ENCODE data around the gene FANCE.

Gene FANCE

GRCh38 chr6:35470663-35471120, 18.6 kb downstream of the FANCE start:
- Histone ChIP-seq H3K9me3 (ENCODE audit: control insufficient read depth, insufficient read depth, low read length) (no peaks in the 10 kb centered on the region), H3K4me3 (ENCODE audit: low read depth, low read length) (peak overlapping the region; percentile 97), H3K4me1 (ENCODE audit: control insufficient read depth, insufficient read depth, low read length) (peaks cover 18% of the 10 kb centered on the region), H3K27me3 (ENCODE audit: control insufficient read depth, insufficient read depth, low read length) (peaks cover 4% of the 10 kb centered on the region), H3K9ac (ENCODE audit: low read depth, low read length) (no peak overlapping the region), H3K36me3 (ENCODE audit: control insufficient read depth, insufficient read depth, low read length) (peaks cover 59% of the 10 kb centered on the region)

GRCh38 chr6:35471836-35472345, 19.8 kb downstream of the FANCE start:
- Histone ChIP-seq H3K9me3 (ENCODE audit: control insufficient read depth, insufficient read depth, low read length) (no peaks in the 10 kb centered on the region), H3K27me3 (ENCODE audit: control insufficient read depth, insufficient read depth, low read length) (peaks cover 4% of the 10 kb centered on the region), H3K4me1 (ENCODE audit: control insufficient read depth, insufficient read depth, low read length) (peaks cover 18% of the 10 kb centered on the region), H3K36me3 (ENCODE audit: control insufficient read depth, insufficient read depth, low read length) (peaks cover 55% of the 10 kb centered on the region), H3K9ac (ENCODE audit: low read depth, low read length) (no peak overlapping the region), H3K4me3 (ENCODE audit: low read depth, low read length) (no peak overlapping the region)

DNA sequence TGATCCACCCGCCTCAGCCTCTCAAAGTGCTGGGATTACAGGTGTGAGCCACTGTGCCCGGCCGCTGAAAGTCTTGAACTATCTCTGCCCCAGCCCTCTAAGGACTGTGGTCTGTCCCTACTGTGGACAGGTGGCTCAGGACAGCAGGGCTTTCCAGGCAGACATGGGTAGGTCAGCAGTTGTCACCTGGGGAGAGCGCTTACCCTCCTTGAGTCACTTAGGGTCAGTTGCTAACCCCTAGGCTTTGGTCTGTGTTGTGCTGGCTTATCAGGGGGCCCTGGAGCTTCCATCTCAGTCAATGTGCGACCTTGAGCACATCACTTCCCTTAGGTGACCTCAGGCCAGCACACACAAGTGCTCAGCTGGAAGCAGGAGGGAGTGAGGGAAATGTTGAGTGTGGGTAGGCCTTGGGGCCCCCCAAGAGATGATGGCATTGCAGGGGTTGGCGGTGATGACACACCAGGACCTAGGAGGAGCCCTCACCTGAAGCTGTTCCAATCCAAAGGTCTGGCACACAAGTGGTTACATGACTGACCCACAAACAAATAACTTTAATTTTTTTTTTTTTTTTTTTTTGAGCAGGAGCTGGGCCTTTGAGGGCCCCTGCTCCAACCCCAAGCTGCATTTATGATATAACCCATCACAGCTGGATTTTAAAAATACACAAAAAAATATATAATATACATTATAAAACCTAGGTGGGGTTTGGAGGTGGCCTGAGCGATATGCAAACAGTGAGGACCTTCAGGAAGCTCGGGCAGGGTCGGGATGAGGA, 21.1 kb downstream of the FANCE start:
- H3K4me3 ChIP-seq (ENCODE audit: low read depth, low read length), result no peak overlapping the region
- peaks cover 16% of the 10 kb centered on the region for H3K4me1 ChIP-seq (ENCODE audit: control insufficient read depth, insufficient read depth, low read length)
- no peaks in the 10 kb centered on the region for H3K27me3 ChIP-seq (ENCODE audit: control insufficient read depth, insufficient read depth, low read length)
- H3K36me3 ChIP-seq (ENCODE audit: control insufficient read depth, insufficient read depth, low read length), result peaks cover 59% of the 10 kb centered on the region
- H3K9me3 ChIP-seq (ENCODE audit: control insufficient read depth, insufficient read depth, low read length), result no peaks in the 10 kb centered on the region
- H3K9ac ChIP-seq (ENCODE audit: low read depth, low read length), result no peak overlapping the region

- Histone ChIP-seq H3K9me3 (ENCODE audit: control insufficient read depth, insufficient read depth, low read length) (no peaks in the 10 kb centered on the region), H3K4me1 (ENCODE audit: control insufficient read depth, insufficient read depth, low read length) (peaks cover 16% of the 10 kb centered on the region), H3K27me3 (ENCODE audit: control insufficient read depth, insufficient read depth, low read length) (no peaks in the 10 kb centered on the region), H3K4me3 (ENCODE audit: low read depth, low read length) (no peak overlapping the region), H3K9ac (ENCODE audit: low read depth, low read length) (no peak overlapping the region), H3K36me3 (ENCODE audit: control insufficient read depth, insufficient read depth, low read length) (peaks cover 59% of the 10 kb centered on the region)
These were observed 21.7 kb downstream of the FANCE start for GRCh38 chr6:35473850-35474130.

DNA sequence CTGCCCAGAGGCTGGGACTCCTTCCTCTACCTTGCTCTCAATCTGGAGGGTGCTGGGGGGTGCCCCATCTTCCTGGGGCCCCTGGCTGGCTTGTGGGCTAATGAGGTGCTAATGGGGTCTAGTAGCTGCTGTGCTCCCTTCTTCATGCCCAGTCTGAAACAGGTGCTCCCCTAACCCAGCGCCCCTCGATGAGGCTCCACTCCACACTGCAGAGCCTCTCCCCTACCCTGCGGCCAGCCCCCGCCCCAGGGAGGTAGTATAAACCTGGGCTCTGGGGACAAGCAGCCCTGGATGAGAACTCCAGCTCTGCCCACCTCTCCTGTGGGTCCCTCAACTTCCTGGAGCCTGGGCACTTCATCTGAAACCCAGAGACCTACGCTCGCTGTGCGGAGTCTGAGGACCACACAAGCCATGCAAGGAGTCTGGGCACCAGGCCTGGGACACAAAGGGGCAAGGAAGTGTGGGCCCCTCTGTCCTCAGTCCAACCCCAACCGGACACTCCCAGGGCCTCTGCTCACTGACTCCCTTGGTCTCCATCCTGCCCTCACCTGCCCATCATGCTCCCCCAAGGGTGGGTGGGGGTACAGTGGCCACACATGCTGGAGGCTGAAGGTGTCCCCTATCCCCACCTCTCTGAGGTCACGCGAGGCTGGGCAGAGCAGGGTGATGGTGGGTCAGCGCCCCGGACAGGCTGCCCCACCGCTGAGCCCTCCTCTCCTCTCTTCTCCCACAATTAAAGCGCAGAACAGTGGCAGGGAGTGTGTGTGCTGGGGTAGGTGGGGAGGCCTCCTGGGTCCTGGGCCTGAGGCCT, 22.2 kb downstream of the FANCE start:
- Histone ChIP-seq H3K4me1 (ENCODE audit: control insufficient read depth, insufficient read depth, low read length) (peaks cover 16% of the 10 kb centered on the region), H3K36me3 (ENCODE audit: control insufficient read depth, insufficient read depth, low read length) (peaks cover 53% of the 10 kb centered on the region), H3K9ac (ENCODE audit: low read depth, low read length) (no peak overlapping the region), H3K27me3 (ENCODE audit: control insufficient read depth, insufficient read depth, low read length) (no peaks in the 10 kb centered on the region), H3K4me3 (ENCODE audit: low read depth, low read length) (no peak overlapping the region), H3K9me3 (ENCODE audit: control insufficient read depth, insufficient read depth, low read length) (no peaks in the 10 kb centered on the region)

DNA sequence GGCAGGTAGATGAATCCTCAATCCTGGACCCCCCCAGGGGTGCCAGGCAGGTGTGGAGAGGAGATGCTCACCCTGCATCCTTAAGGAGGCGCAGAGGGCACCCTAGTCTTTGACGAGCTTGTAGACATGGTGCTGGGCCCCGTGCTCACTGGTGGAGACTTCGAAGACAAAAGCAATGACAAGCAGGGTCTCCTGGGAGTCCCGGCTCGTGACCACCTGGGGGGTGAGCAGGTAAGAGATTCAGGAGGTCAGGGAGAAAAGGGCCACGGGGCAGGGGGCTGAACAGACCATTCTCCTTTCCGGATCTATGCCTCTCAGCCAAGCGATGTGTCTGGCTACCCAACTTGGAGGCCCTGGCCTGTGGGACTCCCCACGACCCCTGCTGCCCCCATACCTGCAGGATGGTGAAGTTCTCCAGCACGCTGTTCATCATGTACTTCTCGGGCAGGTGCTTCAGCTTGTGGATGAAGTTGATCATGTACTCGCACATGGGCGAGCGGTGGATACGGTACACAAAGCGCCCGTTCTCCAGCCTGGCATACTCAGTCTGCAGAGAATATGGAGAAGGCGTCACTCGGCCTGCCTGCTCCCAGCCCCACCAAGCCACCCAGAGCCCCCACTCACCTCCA, 22.9 kb downstream of the FANCE start:
- peaks cover 52% of the 10 kb centered on the region for H3K36me3 ChIP-seq (ENCODE audit: control insufficient read depth, insufficient read depth, low read length)

GRCh38 chr6:35475573-35475972, 23.4 kb downstream of the FANCE start:
- Histone ChIP-seq H3K9ac (ENCODE audit: low read depth, low read length) (no peak overlapping the region), H3K36me3 (ENCODE audit: control insufficient read depth, insufficient read depth, low read length) (peaks cover 48% of the 10 kb centered on the region), H3K27me3 (ENCODE audit: control insufficient read depth, insufficient read depth, low read length) (no peaks in the 10 kb centered on the region), H3K9me3 (ENCODE audit: control insufficient read depth, insufficient read depth, low read length) (no peaks in the 10 kb centered on the region), H3K4me3 (ENCODE audit: low read depth, low read length) (no peak overlapping the region), H3K4me1 (ENCODE audit: control insufficient read depth, insufficient read depth, low read length) (peaks cover 8% of the 10 kb centered on the region)

More for the DNA sequence above, 22.9 kb downstream of the FANCE start:
- H3K4me3 ChIP-seq (ENCODE audit: low read depth, low read length), result no peak overlapping the region
- no peaks in the 10 kb centered on the region for H3K27me3 ChIP-seq (ENCODE audit: control insufficient read depth, insufficient read depth, low read length)
- H3K9me3 ChIP-seq (ENCODE audit: control insufficient read depth, insufficient read depth, low read length), result no peaks in the 10 kb centered on the region
- peaks cover 11% of the 10 kb centered on the region for H3K4me1 ChIP-seq (ENCODE audit: control insufficient read depth, insufficient read depth, low read length)
- no peak overlapping the region for H3K9ac ChIP-seq (ENCODE audit: low read depth, low read length)

GRCh38 chr6:35476004-35476403, 23.9 kb downstream of the FANCE start:
- no peak overlapping the region for H3K4me3 ChIP-seq (ENCODE audit: low read depth, low read length)
- no peaks in the 10 kb centered on the region for H3K9me3 ChIP-seq (ENCODE audit: control insufficient read depth, insufficient read depth, low read length)
- H3K4me1 ChIP-seq (ENCODE audit: control insufficient read depth, insufficient read depth, low read length), result peaks cover 4% of the 10 kb centered on the region
- no peak overlapping the region for H3K9ac ChIP-seq (ENCODE audit: low read depth, low read length)
- peaks cover 43% of the 10 kb centered on the region for H3K36me3 ChIP-seq (ENCODE audit: control insufficient read depth, insufficient read depth, low read length)
- no peaks in the 10 kb centered on the region for H3K27me3 ChIP-seq (ENCODE audit: control insufficient read depth, insufficient read depth, low read length)

GRCh38 chr6:35477028-35477427, 24.9 kb downstream of the FANCE start:
- H3K9me3 ChIP-seq (ENCODE audit: control insufficient read depth, insufficient read depth, low read length), result no peaks in the 10 kb centered on the region
- H3K4me1 ChIP-seq (ENCODE audit: control insufficient read depth, insufficient read depth, low read length), result no peaks in the 10 kb centered on the region
- no peaks in the 10 kb centered on the region for H3K27me3 ChIP-seq (ENCODE audit: control insufficient read depth, insufficient read depth, low read length)
- H3K36me3 ChIP-seq (ENCODE audit: control insufficient read depth, insufficient read depth, low read length), result peaks cover 35% of the 10 kb centered on the region
- H3K4me3 ChIP-seq (ENCODE audit: low read depth, low read length), result no peak overlapping the region
- no peak overlapping the region for H3K9ac ChIP-seq (ENCODE audit: low read depth, low read length)

GRCh38 chr6:35477551-35478179, 25.5 kb downstream of the FANCE start:
- H3K4me1 ChIP-seq (ENCODE audit: control insufficient read depth, insufficient read depth, low read length), result no peaks in the 10 kb centered on the region
- H3K4me3 ChIP-seq (ENCODE audit: low read depth, low read length), result no peak overlapping the region
- H3K36me3 ChIP-seq (ENCODE audit: control insufficient read depth, insufficient read depth, low read length), result peaks cover 31% of the 10 kb centered on the region
- H3K27me3 ChIP-seq (ENCODE audit: control insufficient read depth, insufficient read depth, low read length), result no peaks in the 10 kb centered on the region
- H3K9ac ChIP-seq (ENCODE audit: low read depth, low read length), result no peak overlapping the region
- H3K9me3 ChIP-seq (ENCODE audit: control insufficient read depth, insufficient read depth, low read length), result no peaks in the 10 kb centered on the region

GRCh38 chr6:35478259-35478658, 26.1 kb downstream of the FANCE start:
- H3K9me3 ChIP-seq (ENCODE audit: control insufficient read depth, insufficient read depth, low read length), result no peaks in the 10 kb centered on the region
- no peaks in the 10 kb centered on the region for H3K27me3 ChIP-seq (ENCODE audit: control insufficient read depth, insufficient read depth, low read length)
- H3K9ac ChIP-seq (ENCODE audit: low read depth, low read length), result no peak overlapping the region
- no peak overlapping the region for H3K4me3 ChIP-seq (ENCODE audit: low read depth, low read length)
- peaks cover 26% of the 10 kb centered on the region for H3K36me3 ChIP-seq (ENCODE audit: control insufficient read depth, insufficient read depth, low read length)
- H3K4me1 ChIP-seq (ENCODE audit: control insufficient read depth, insufficient read depth, low read length), result no peaks in the 10 kb centered on the region
